K562 (cell line): Measurements from ENCODE around the gene FAM20B. TPM values are rescaled to one million over a fixed set of nuclear protein-coding genes. Genes with fewer than 3 reads are reported as not detected.

Experiments used
- CBX8 ChIP-seq: fragments of 200-600 bp; sonication (generic); IDR thresholded peaks from 2 replicates; pipeline ENCODE4 v1.6.1; 2012; ENCODE audit warnings: borderline replicate concordance, mixed run types, low read depth, mild to moderate bottlenecking, moderate library complexity, mixed read lengths, low read length, control low read depth, inconsistent platforms; ENCODE audit not compliant: poor library complexity, severe bottlenecking; ENCODE audit errors: extremely low read depth
- CTBP1 ChIP-seq: fragments of 450-650 bp; IDR thresholded peaks from 2 replicates; pipeline ENCODE4 v1.6.1; 2016; ENCODE audit warnings: borderline replicate concordance
- FOXA3 ChIP-seq, 2 experiments: fragments of 450-650 bp in 1 of 2; sonication (generic) in 1 of 2; formaldehyde crosslinking; IDR thresholded peaks in 1 of 2; conservative IDR thresholded peaks in 1 of 2; 2 replicates each; pipeline versions ENCODE4 v1.4.0 to v1.8.0; 2020 to 2022; ENCODE audit warnings: mild to moderate bottlenecking in 2 of 2, missing genetic modification reagents in 1 of 2
- HNRNPH1 ChIP-seq: fragments of 200-400 bp; formaldehyde crosslinking; optimal IDR thresholded peaks from 2 replicates; pipeline ENCODE3; 2017; ENCODE audit warnings: low read depth, mild to moderate bottlenecking, low read length, moderate library complexity
- KLF10 ChIP-seq: fragments of 250-450 bp; sonication (Bioruptor Pico); IDR thresholded peaks from 2 replicates; pipeline ENCODE4 v1.6.1; 2021; ENCODE audit warnings: matching md5 sums
- MTA2 ChIP-seq: fragments of 450-650 bp; IDR thresholded peaks from 2 replicates; pipeline ENCODE4 v1.6.1; 2016; ENCODE audit warnings: low read depth
- PCBP1 ChIP-seq: fragments of 200-400 bp; formaldehyde crosslinking; IDR thresholded peaks from 2 replicates; pipeline ENCODE4 v1.6.1; 2018; ENCODE audit warnings: mild to moderate bottlenecking, low read depth, low read length; ENCODE audit not compliant: poor library complexity, severe bottlenecking
- RAD21 ChIP-seq, 2 experiments: fragments of 250-450 bp in 1 of 2; fragments of 450-650 bp in 1 of 2; sonication (Bioruptor Pico) in 1 of 2; formaldehyde crosslinking in 1 of 2; IDR thresholded peaks in 1 of 2; conservative IDR thresholded peaks in 1 of 2; 2 replicates each; pipeline versions ENCODE4 v1.4.0 to v1.8.0; 2020 to 2022; ENCODE audit warnings: mild to moderate bottlenecking in 2 of 2, moderate library complexity in 1 of 2
- SAFB2 ChIP-seq: fragments of 200-400 bp; formaldehyde crosslinking; IDR thresholded peaks from 2 replicates; pipeline ENCODE4 v1.6.1; 2018; ENCODE audit warnings: borderline replicate concordance, low read length, low read depth, moderate library complexity; ENCODE audit not compliant: severe bottlenecking
- TAF7 ChIP-seq: fragments of 450-650 bp; IDR thresholded peaks from 2 replicates; pipeline ENCODE4 v1.6.1; 2016; ENCODE audit warnings: missing genetic modification characterization, missing compliant biosample characterization
- TOE1 ChIP-seq, 2 experiments: fragments of 450-650 bp in 1 of 2; sonication (generic) in 1 of 2; formaldehyde crosslinking in 1 of 2; IDR thresholded peaks; 2 replicates each; pipeline versions ENCODE4 v1.7.1 to v1.8.0; 2016 to 2022; ENCODE audit warnings: borderline replicate concordance in 2 of 2, mild to moderate bottlenecking in 2 of 2, antibody characterized with exemption in 1 of 2, inconsistent platforms in 1 of 2, low read depth in 1 of 2, missing genetic modification reagents in 1 of 2, moderate library complexity in 1 of 2
- ZNF764 ChIP-seq: fragments of 250-450 bp; sonication (Bioruptor Pico); IDR thresholded peaks from 2 replicates; pipeline ENCODE4 v1.4.0; 2020; ENCODE audit warnings: low read depth, mild to moderate bottlenecking, moderate library complexity
- polyA plus RNA-seq, 8 experiments: library from polyadenylated mRNA; depleted of rRNA in 4 of 8; stranded (reverse) in 5 of 8; unstranded in 3 of 8; fragments of >200 nt; fragmentation: Nextera tagmentation in 2 of 8; fragmentation: Illumina TruSeq in 1 of 8; extraction: Ambion mirVana in 2 of 8; extraction: Trizol in 1 of 8; gene quantifications; 2 replicates each; pipeline versions ENCODE4 v1.2.1 to v1.2.3, GENCODE V29; 2011 to 2014; ENCODE audit warnings: inconsistent platforms in 1 of 8, missing spikeins in 1 of 8
- total RNA-seq, 7 experiments: library from RNA; depleted of rRNA in 6 of 7; stranded (reverse); fragments of >200 nt in 6 of 7; fragmentation: Illumina TruSeq in 2 of 7; extraction: Trizol in 2 of 7; gene quantifications; 2 replicates each; pipeline versions ENCODE4 v1.2.1 to v1.2.3, GENCODE V29; 2011 to 2021; ENCODE audit warnings: low replicate concordance in 1 of 7
- TF ChIP-seq, protein P1 (sequence below): sonication (generic); formaldehyde crosslinking; IDR thresholded peaks from 2 replicates; pipeline ENCODE4 v1.9.0; 2022; ENCODE audit warnings: mild to moderate bottlenecking, missing genetic modification reagents
- TF ChIP-seq, protein P2 (sequence below): fragments of 450-650 bp; conservative IDR thresholded peaks from 2 replicates; pipeline ENCODE4 v1.6.1; 2016; ENCODE audit warnings: missing genetic modification characterization, low read depth, mild to moderate bottlenecking, control low read depth, missing compliant biosample characterization
- TF ChIP-seq, protein P3 (sequence below): sonication (generic); formaldehyde crosslinking; IDR thresholded peaks from 2 replicates; pipeline ENCODE4 v1.8.0; 2022; ENCODE audit warnings: missing genetic modification reagents, mild to moderate bottlenecking, borderline replicate concordance
- TF ChIP-seq, protein P4 (sequence below): fragments of 250-450 bp; sonication (Bioruptor Pico); IDR thresholded peaks from 2 replicates; pipeline ENCODE4 v1.8.0; 2022; ENCODE audit warnings: inconsistent platforms, mild to moderate bottlenecking, moderate library complexity, borderline replicate concordance
- TF ChIP-seq, protein P5 (sequence below): fragments of 450-650 bp; formaldehyde crosslinking; IDR thresholded peaks from 2 replicates; pipeline ENCODE4 v1.4.0; 2020; ENCODE audit warnings: mild to moderate bottlenecking, moderate library complexity

FAM20B gene
- total and polyA plus RNA-seq, 9 of the 15 experiments (the other 6 are each of a cell fraction or from before 2014, with no cell fraction given), result 7.2 to 67.5 (median 42.9) TPM

DNA sequence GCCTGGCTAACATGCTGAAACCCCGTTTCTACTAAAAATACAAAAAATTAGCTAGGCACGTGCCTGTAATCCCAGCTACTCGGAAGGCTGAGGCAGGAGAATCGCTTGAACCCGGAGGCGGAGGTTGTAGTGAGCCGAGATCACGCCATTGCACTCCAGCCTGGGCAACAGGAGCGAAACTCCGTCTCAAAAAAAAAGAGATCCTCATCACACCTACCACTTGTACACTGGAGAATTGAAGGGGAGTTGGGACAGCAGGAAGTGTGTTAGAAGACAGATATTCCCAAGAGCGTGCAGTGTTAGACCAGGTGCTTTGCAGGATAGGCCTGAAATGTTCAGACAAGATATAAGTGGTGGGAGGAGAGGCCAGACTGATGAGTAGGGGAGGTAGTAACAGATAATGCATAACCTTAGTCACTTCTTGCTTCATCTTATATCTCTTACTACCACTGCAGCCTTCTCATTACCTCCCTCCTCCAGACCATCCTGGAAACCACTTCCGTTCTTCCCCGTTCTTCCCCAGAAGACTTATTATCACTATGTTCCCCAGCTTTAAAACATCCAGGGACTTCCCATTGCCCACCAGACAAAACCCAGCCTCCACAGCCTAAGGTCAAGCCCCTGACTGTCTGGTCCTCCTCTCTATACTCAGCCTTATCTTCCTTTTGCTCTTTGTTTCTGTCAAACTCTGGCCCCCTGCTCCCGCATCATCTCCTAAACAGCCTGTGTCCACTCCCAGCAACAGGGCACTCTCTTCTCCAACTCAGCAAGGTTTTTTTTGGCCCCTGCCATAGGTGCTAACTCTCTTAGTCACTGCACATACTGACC lies 21.3 kb downstream of the FAM20B start (continued):
- TF ChIP-seq TOE1 (IDR thresholded peaks at IDR 0.05; ENCODE audit: borderline replicate concordance), result peak; percentile 78
- TF ChIP-seq TOE1 (CRISPR knock-in tag; IDR thresholded peaks at IDR 0.05; ENCODE audit: borderline replicate concordance, low read depth), result peak; percentile 18; the same call in 1 of the 2 replicates
- TF ChIP-seq, protein P1, sequence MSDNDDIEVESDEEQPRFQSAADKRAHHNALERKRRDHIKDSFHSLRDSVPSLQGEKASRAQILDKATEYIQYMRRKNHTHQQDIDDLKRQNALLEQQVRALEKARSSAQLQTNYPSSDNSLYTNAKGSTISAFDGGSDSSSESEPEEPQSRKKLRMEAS, result peak; percentile 94
- TF ChIP-seq, protein P2, sequence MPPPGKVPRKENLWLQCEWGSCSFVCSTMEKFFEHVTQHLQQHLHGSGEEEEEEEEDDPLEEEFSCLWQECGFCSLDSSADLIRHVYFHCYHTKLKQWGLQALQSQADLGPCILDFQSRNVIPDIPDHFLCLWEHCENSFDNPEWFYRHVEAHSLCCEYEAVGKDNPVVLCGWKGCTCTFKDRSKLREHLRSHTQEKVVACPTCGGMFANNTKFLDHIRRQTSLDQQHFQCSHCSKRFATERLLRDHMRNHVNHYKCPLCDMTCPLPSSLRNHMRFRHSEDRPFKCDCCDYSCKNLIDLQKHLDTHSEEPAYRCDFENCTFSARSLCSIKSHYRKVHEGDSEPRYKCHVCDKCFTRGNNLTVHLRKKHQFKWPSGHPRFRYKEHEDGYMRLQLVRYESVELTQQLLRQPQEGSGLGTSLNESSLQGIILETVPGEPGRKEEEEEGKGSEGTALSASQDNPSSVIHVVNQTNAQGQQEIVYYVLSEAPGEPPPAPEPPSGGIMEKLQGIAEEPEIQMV (tag), result no peak
- TF ChIP-seq FOXA3 (CRISPR knock-in tag; conservative IDR thresholded peaks at IDR 0.05 in 1 of 2, IDR thresholded peaks at IDR 0.05 in 1 of 2), result peak; percentile 18 to 47; a peak in 2 of 4 replicates
- no peak for TF ChIP-seq TAF7 (tag)
- TF ChIP-seq CBX8, result no peak
- TF ChIP-seq SAFB2, result no peak
- no peak for TF ChIP-seq HNRNPH1
- TF ChIP-seq ZNF764 (CRISPR knock-in tag), result peak; percentile 67; the same call in 1 of the 2 replicates
- TF ChIP-seq, protein P3, sequence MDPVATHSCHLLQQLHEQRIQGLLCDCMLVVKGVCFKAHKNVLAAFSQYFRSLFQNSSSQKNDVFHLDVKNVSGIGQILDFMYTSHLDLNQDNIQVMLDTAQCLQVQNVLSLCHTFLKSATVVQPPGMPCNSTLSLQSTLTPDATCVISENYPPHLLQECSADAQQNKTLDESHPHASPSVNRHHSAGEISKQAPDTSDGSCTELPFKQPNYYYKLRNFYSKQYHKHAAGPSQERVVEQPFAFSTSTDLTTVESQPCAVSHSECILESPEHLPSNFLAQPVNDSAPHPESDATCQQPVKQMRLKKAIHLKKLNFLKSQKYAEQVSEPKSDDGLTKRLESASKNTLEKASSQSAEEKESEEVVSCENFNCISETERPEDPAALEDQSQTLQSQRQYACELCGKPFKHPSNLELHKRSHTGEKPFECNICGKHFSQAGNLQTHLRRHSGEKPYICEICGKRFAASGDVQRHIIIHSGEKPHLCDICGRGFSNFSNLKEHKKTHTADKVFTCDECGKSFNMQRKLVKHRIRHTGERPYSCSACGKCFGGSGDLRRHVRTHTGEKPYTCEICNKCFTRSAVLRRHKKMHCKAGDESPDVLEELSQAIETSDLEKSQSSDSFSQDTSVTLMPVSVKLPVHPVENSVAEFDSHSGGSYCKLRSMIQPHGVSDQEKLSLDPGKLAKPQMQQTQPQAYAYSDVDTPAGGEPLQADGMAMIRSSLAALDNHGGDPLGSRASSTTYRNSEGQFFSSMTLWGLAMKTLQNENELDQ (CRISPR knock-in tag), result no peak
- TF ChIP-seq, protein P4, sequence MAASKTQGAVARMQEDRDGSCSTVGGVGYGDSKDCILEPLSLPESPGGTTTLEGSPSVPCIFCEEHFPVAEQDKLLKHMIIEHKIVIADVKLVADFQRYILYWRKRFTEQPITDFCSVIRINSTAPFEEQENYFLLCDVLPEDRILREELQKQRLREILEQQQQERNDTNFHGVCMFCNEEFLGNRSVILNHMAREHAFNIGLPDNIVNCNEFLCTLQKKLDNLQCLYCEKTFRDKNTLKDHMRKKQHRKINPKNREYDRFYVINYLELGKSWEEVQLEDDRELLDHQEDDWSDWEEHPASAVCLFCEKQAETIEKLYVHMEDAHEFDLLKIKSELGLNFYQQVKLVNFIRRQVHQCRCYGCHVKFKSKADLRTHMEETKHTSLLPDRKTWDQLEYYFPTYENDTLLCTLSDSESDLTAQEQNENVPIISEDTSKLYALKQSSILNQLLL (CRISPR knock-in tag), result no peak
- peak in 1 of 2 experiments; percentile 34; a peak in 2 of 4 replicates for TF ChIP-seq RAD21 (CRISPR knock-in tag; conservative IDR thresholded peaks at IDR 0.05 in 1 of 2, IDR thresholded peaks at IDR 0.05 in 1 of 2)
- TF ChIP-seq MTA2, result peak; percentile 100
- no peak for TF ChIP-seq KLF10
- no peak for TF ChIP-seq PCBP1
- TF ChIP-seq, protein P5, sequence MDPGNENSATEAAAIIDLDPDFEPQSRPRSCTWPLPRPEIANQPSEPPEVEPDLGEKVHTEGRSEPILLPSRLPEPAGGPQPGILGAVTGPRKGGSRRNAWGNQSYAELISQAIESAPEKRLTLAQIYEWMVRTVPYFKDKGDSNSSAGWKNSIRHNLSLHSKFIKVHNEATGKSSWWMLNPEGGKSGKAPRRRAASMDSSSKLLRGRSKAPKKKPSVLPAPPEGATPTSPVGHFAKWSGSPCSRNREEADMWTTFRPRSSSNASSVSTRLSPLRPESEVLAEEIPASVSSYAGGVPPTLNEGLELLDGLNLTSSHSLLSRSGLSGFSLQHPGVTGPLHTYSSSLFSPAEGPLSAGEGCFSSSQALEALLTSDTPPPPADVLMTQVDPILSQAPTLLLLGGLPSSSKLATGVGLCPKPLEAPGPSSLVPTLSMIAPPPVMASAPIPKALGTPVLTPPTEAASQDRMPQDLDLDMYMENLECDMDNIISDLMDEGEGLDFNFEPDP (CRISPR knock-in tag), result no peak; the same call in 1 of the 2 replicates
- TF ChIP-seq CTBP1, result peak; percentile 100
